Subcutaneous abdominal adipose tissue (tissue), 5 donors: Measurements from ENCODE around the gene HBA2.
"Not testable (repeated sequence)": the region's sequence is repeated elsewhere in the genome, so short reads cannot be mapped to it uniquely, and the experiment has no call there.

Experiments
- H3K27ac ChIP-seq: one replicate; pipeline ENCODE4 v1.7.0; 2013; ENCODE audit warnings: low read depth, mild to moderate bottlenecking, inconsistent platforms, low read length, moderate library complexity
- H3K27me3 ChIP-seq, 5 donors: one replicate each; pipeline ENCODE4 v1.7.0; 2013; ENCODE audit warnings: low read length in 5 of 5, inconsistent platforms in 1 of 5; ENCODE audit not compliant: control insufficient read depth in 5 of 5, insufficient read depth in 4 of 5
- H3K36me3 ChIP-seq, 5 donors: one replicate each; pipeline ENCODE4 v1.7.0; 2013; ENCODE audit warnings: low read length in 5 of 5; ENCODE audit not compliant: control insufficient read depth in 5 of 5, insufficient read depth in 5 of 5
- H3K4me1 ChIP-seq, 5 donors: one replicate each; pipeline ENCODE4 v1.7.0; 2013; ENCODE audit warnings: low read length in 5 of 5, mild to moderate bottlenecking in 3 of 5, moderate library complexity in 1 of 5; ENCODE audit not compliant: control insufficient read depth in 5 of 5, insufficient read depth in 5 of 5
- H3K4me3 ChIP-seq, 5 donors: one replicate each; pipeline ENCODE4 v1.7.0; 2013; ENCODE audit warnings: low read length in 5 of 5, low read depth in 1 of 5
- H3K9ac ChIP-seq, 5 donors: one replicate each; pipeline ENCODE4 v1.7.0; 2013; ENCODE audit warnings: low read length in 5 of 5, mild to moderate bottlenecking in 4 of 5, moderate library complexity in 3 of 5
- H3K9me3 ChIP-seq, 5 donors: one replicate each; pipeline ENCODE4 v1.7.0; 2013; ENCODE audit warnings: low read length in 5 of 5; ENCODE audit not compliant: control insufficient read depth in 5 of 5
- donor health status: healthy.
- donor health status: healthy.
- donor health status: healthy.
- donor health status: healthy.
- donor health status: healthy.

The HBA2 gene

GRCh38 chr16:164827-165538 is 7.7 kb upstream of the HBA2 start:
- Histone ChIP-seq H3K9me3 (no peaks in the 10 kb centered on the region), H3K27ac (no peak overlapping the region), H3K36me3 (no peaks in the 10 kb centered on the region), H3K4me3 (no peak overlapping the region), H3K9ac (no peak overlapping the region), H3K4me1 (peaks cover 0 to 18% (median 16%) of the 10 kb centered on the region in 5 donors), H3K27me3 (peaks cover 38 to 51% (median 46%) of the 10 kb centered on the region in 5 donors)

DNA sequence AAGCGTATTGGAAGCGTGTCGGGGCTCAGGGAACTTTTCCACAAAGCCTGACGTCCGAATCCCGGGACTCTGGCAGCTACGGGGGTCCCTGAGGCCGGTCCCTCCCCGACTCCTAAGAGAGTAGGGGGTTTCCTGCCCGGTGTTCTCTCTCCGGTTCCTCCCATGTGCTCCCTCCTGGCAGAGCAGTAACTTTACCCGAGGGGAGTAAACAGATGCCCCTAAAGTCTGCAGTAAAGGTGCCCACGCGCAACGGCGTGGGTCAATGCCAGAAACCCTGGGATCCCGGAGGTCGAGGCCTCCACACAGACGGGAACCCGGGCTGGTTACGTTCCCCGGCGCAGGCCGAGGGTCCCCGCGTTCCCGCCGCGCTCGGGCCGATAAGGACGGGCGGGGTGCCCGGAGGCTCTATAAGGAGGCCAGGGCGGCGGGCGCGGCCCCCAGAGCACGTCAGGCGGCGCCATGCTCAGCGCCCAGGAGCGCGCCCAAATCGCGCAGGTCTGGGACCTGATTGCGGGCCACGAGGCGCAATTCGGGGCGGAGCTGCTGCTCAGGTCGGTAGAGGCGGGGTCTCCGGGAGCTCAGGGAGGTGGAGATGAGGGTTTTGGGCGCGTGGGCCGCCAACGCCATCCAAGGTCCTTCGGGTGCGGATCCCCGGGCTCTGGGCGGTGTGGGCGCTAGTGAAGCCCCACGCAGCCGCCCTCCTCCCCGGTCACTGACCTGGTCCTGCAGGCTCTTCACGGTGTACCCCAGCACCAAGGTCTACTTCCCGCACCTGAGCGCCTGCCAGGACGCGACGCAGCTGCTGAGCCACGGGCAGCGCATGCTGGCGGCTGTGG is 6.9 kb upstream of the HBA2 start, which contains the start of gene HBM:
Gene HBM (plus strand): TSS at position 440 of the 836 bp plus-strand sequence. CDS start 20 bp downstream, at position 460.
- Histone ChIP-seq H3K9me3 (no peaks in the 10 kb centered on the region), H3K4me1 (peaks cover 0 to 18% (median 16%) of the 10 kb centered on the region in 5 donors), H3K9ac (no peak within 1 kb of the TSS), H3K27ac (no peak within 1 kb of the TSS), H3K27me3 (peaks cover 37 to 51% (median 47%) of the 10 kb centered on the region in 5 donors), H3K36me3 (no peaks in the 10 kb centered on the region), H3K4me3 (peak within 1 kb of the TSS in 1 of 5 donors; percentile 37)

DNA sequence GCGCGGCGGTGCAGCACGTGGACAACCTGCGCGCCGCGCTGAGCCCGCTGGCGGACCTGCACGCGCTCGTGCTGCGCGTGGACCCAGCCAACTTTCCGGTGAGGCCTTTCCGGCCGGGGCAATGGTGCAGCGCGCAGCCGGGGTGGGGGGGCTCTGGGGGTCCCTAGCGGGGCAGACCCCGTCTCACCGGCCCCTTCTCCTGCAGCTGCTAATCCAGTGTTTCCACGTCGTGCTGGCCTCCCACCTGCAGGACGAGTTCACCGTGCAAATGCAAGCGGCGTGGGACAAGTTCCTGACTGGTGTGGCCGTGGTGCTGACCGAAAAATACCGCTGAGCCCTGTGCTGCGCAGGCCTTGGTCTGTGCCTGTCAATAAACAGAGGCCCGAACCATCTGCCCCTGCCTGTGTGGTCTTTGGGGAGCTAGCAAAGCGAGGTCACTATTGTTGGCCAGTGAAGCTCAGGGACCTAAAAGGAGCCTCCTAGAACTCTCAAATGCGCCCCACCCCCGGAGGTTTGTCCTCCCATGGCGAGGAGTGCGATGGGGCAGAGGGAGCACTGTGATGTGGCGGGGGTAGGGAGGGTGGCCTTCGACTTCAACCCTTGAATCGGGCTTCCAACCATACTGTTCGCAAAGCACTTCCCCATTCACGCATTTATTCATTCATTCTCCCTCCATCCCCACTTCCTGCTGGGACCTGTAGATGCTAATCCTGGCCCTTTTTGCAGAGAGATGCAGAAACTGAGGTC is 6.1 kb upstream of the HBA2 start:
- peaks cover 34 to 52% (median 48%) of the 10 kb centered on the region in 5 donors for H3K27me3 ChIP-seq
- no peaks in the 10 kb centered on the region for H3K9me3 ChIP-seq
- no peak overlapping the region for H3K27ac ChIP-seq
- H3K4me3 ChIP-seq: peak overlapping the region in 1 of 5 donors; percentile 37
- no peak overlapping the region for H3K9ac ChIP-seq
- no peaks in the 10 kb centered on the region for H3K36me3 ChIP-seq
- peaks cover 0 to 18% (median 16%) of the 10 kb centered on the region in 5 donors for H3K4me1 ChIP-seq

DNA sequence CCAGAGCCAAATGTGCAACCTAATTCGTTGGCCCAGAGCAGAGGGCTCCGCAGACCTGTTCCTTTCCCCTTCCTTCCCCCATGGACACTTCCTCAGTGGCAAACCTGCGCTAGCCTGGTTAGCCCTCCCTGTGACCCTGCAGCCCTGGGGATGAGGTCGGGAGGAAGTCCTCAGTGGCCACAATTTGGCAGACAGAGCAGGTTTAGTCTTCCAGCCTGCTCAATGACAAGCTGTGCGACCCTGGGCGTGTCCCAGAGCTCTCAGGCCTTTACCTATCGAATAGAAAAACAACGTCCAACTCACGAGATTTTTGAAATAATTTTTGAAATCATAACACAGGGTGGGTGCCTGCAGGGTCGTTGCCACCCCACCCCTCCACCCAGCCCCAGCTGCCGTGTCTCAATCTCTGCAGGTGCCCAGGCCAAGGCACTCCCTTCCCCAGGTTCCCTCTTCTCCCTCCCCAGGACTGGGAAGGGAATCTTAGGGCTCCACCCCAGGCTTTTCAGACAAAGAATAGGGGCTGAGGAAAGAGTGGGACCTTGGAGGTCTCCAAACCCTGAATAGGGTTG is 5.5 kb upstream of the HBA2 start:
- Histone ChIP-seq H3K4me3 (no peak overlapping the region), H3K9me3 (no peaks in the 10 kb centered on the region), H3K27me3 (peaks cover 34 to 54% (median 48%) of the 10 kb centered on the region in 5 donors), H3K9ac (no peak overlapping the region), H3K36me3 (no peaks in the 10 kb centered on the region), H3K4me1 (peaks cover 0 to 18% (median 16%) of the 10 kb centered on the region in 5 donors), H3K27ac (no peak overlapping the region)

GRCh38 chr16:168424-168823 is 4.3 kb upstream of the HBA2 start:
- no peaks in the 10 kb centered on the region for H3K9me3 ChIP-seq
- peaks cover 34 to 51% (median 45%) of the 10 kb centered on the region in 5 donors for H3K27me3 ChIP-seq
- no peaks in the 10 kb centered on the region for H3K36me3 ChIP-seq

DNA sequence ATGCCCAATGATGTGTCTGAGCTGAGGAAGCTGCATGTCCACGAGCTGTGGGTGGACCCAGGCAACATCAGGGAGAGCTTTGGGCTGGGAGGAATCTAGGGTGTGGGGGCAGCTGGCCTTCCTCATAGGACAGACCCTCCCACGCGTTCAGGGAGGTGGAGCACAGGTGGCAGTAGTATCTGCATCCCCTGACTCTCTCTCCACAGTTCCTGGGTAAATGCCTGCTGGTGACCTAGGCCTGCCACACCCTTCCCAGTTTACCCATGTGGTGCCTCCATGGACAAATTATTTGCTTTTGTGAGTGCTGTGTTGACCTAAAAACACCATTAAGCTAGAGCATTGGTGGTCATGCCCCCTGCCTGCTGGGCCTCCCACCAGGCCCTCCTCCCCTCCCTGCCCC is 3.7 kb upstream of the HBA2 start:
- Histone ChIP-seq H3K9ac (no peak overlapping the region), H3K4me1 (peaks cover 0 to 18% (median 16%) of the 10 kb centered on the region in 5 donors), H3K36me3 (no peaks in the 10 kb centered on the region), H3K27ac (no peak overlapping the region), H3K27me3 (peaks cover 34 to 49% (median 45%) of the 10 kb centered on the region in 5 donors), H3K4me3 (no peak overlapping the region), H3K9me3 (no peaks in the 10 kb centered on the region)

More at GRCh38 chr16:168424-168823, 4.3 kb upstream of the HBA2 start:
- no peak overlapping the region for H3K27ac ChIP-seq
- no peak overlapping the region for H3K4me3 ChIP-seq
- H3K9ac ChIP-seq: no peak overlapping the region
- peaks cover 0 to 18% (median 16%) of the 10 kb centered on the region in 5 donors for H3K4me1 ChIP-seq

DNA sequence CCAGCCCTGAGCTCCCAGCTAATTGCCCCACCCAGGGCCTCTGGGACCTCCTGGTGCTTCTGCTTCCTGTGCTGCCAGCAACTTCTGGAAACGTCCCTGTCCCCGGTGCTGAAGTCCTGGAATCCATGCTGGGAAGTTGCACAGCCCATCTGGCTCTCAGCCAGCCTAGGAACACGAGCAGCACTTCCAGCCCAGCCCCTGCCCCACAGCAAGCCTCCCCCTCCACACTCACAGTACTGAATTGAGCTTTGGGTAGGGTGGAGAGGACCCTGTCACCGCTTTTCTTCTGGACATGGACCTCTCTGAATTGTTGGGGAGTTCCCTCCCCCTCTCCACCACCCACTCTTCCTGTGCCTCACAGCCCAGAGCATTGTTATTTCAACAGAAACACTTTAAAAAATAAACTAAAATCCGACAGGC is 2.6 kb upstream of the HBA2 start:
- peaks cover 35 to 52% (median 47%) of the 10 kb centered on the region in 5 donors for H3K27me3 ChIP-seq
- not testable (repeated sequence) for H3K4me3 ChIP-seq, H3K9ac ChIP-seq, H3K27ac ChIP-seq, H3K36me3 ChIP-seq, H3K9me3 ChIP-seq
- H3K4me1 ChIP-seq: peaks cover 0 to 16% (median 13%) of the 10 kb centered on the region in 5 donors

GRCh38 chr16:170788-171187 is 1.9 kb upstream of the HBA2 start:
- H3K27me3 ChIP-seq: peaks cover 33 to 50% (median 46%) of the 10 kb centered on the region in 5 donors

DNA sequence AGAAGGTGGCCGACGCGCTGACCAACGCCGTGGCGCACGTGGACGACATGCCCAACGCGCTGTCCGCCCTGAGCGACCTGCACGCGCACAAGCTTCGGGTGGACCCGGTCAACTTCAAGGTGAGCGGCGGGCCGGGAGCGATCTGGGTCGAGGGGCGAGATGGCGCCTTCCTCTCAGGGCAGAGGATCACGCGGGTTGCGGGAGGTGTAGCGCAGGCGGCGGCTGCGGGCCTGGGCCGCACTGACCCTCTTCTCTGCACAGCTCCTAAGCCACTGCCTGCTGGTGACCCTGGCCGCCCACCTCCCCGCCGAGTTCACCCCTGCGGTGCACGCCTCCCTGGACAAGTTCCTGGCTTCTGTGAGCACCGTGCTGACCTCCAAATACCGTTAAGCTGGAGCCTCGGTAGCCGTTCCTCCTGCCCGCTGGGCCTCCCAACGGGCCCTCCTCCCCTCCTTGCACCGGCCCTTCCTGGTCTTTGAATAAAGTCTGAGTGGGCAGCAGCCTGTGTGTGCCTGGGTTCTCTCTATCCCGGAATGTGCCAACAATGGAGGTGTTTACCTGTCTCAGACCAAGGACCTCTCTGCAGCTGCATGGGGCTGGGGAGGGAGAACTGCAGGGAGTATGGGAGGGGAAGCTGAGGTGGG is 657 bp downstream of the HBA2 start:
- H3K4me3 ChIP-seq, H3K9ac ChIP-seq: not testable (repeated sequence)
- peaks cover 23 to 36% (median 33%) of the 10 kb centered on the region in 5 donors for H3K27me3 ChIP-seq

More at GRCh38 chr16:170788-171187, 1.9 kb upstream of the HBA2 start:
- no peak overlapping the region for H3K9ac ChIP-seq
- no peak overlapping the region for H3K4me3 ChIP-seq
- H3K9me3 ChIP-seq: no peaks in the 10 kb centered on the region
- peaks cover 0 to 9% (median 6%) of the 10 kb centered on the region in 5 donors for H3K4me1 ChIP-seq
- H3K27ac ChIP-seq: no peak overlapping the region
- H3K36me3 ChIP-seq: no peaks in the 10 kb centered on the region

More for the DNA sequence above, 657 bp downstream of the HBA2 start:
- H3K9me3 ChIP-seq, H3K4me1 ChIP-seq, H3K36me3 ChIP-seq, H3K27ac ChIP-seq: not testable (repeated sequence)
